HepG2 (cell line): ENCODE measurements around the gene RHBDL1. TPM values are rescaled to one million over a fixed set of nuclear protein-coding genes. Genes with fewer than 3 reads are reported as not detected.

Experiments used
- ATAC-seq: fragments of 200-7000 bp; cut with Tn5 transposase; 3 replicates; pipeline ENCODE4 v1.9.1; 2020; ENCODE audit warnings: mild to moderate bottlenecking, moderate library complexity
- BruUV-seq: library from RNA; stranded (reverse); fragments of 400-500 nt; replicated peaks from 2 replicates; lab custom pipeline; 2021; lab: Mats Ljungman, UMichigan
- CTCF ChIA-PET: fragments of 300-600 bp; formaldehyde crosslinking; extraction: SDS; loops from one replicate; lab custom pipeline; 2021; ENCODE audit warnings: low total read pairs, inconsistent platforms, low intra/inter-chr PET ratio; lab: Yijun Ruan, JAX
- POLR2A ChIA-PET: fragments of 350-600 bp; sonication (Branson Sonifier 250); formaldehyde crosslinking; loops from one replicate; lab custom pipeline; 2020; ENCODE audit warnings: antibody characterized with exemption, inconsistent platforms; lab: Yijun Ruan, JAX
- DNase-seq: peaks from one replicate; pipeline ENCODE4 v3.0.0-alpha.2; 2015; ENCODE audit warnings: low spot score
- FAIRE-seq: peaks from 3 replicates; lab custom pipeline; 2011; peaks lifted over from hg19 to GRCh38; lab: Jason Lieb, UNC
- H2AFZ ChIP-seq: one replicate; pipeline ENCODE4 v1.6.1; 2011; ENCODE audit warnings: low read length, inconsistent platforms
- H3K27ac ChIP-seq: fragments of 300-600 bp; 3 replicates; pipeline ENCODE4 v1.8.0; 2011; ENCODE audit warnings: mixed run types, mild to moderate bottlenecking, mixed read lengths, low read length, inconsistent platforms; ENCODE audit not compliant: insufficient read depth; ENCODE audit errors: extremely low read length
- H3K27me3 ChIP-seq, 2 experiments: fragments of 200-600 bp in 1 of 2; 2 replicates in 1 of 2; 3 replicates in 1 of 2; pipeline versions ENCODE4 v1.6.0 to v1.8.0; 2011; ENCODE audit warnings: low read length in 2 of 2, mild to moderate bottlenecking in 2 of 2, moderate library complexity in 2 of 2, inconsistent platforms in 1 of 2; ENCODE audit not compliant: insufficient read depth in 2 of 2, control insufficient read depth in 1 of 2
- H3K36me3 ChIP-seq, 2 experiments: fragments of 200-600 bp in 1 of 2; replicated peaks in 1 of 2; 2 replicates in 1 of 2; 3 replicates in 1 of 2; pipeline versions ENCODE4 v1.5.1 to v1.8.0; 2011; ENCODE audit warnings: low read length in 2 of 2, inconsistent platforms in 1 of 2; ENCODE audit not compliant: insufficient read depth in 2 of 2, control insufficient read depth in 1 of 2
- H3K4me1 ChIP-seq: 2 replicates; pipeline ENCODE4 v1.5.1; 2012; ENCODE audit warnings: low read length, inconsistent platforms; ENCODE audit not compliant: insufficient read depth
- H3K4me2 ChIP-seq: 2 replicates; pipeline ENCODE4 v1.6.0; 2011; ENCODE audit warnings: low read depth, low read length, inconsistent platforms
- H3K4me3 ChIP-seq, 3 experiments: fragments of 200-600 bp in 1 of 3; sonication (generic), shearing (Covaris generic) in 1 of 3; replicated peaks in 1 of 3; 2 replicates each; pipeline ENCODE4 v1.5.1; 2011 to 2016; ENCODE audit warnings: low read length in 3 of 3, inconsistent platforms in 2 of 3, low read depth in 2 of 3, mild to moderate bottlenecking in 2 of 3, control low read depth in 1 of 3, mixed read lengths in 1 of 3; ENCODE audit not compliant: insufficient read depth in 1 of 3
- H3K79me2 ChIP-seq: one replicate; pipeline ENCODE4 v1.6.1; 2011; ENCODE audit warnings: low read length, inconsistent platforms; ENCODE audit not compliant: insufficient read depth
- H3K9ac ChIP-seq: 2 replicates; pipeline ENCODE4 v1.6.0; 2011; ENCODE audit warnings: mild to moderate bottlenecking, low read depth, low read length, inconsistent platforms; ENCODE audit not compliant: insufficient read depth
- H3K9me3 ChIP-seq: 2 replicates; pipeline ENCODE4 v1.5.1; 2012; ENCODE audit warnings: mild to moderate bottlenecking, low read length
- H4K20me1 ChIP-seq: 2 replicates; pipeline ENCODE4 v1.6.0; 2011; ENCODE audit warnings: inconsistent platforms, mild to moderate bottlenecking, low read length, moderate library complexity; ENCODE audit not compliant: insufficient read depth
- FIP1L1 ChIP-seq: fragments of 200-400 bp; formaldehyde crosslinking; IDR thresholded peaks from 2 replicates; pipeline ENCODE4 v1.6.1; 2018; ENCODE audit warnings: low read depth, mild to moderate bottlenecking, low read length, moderate library complexity, borderline replicate concordance; ENCODE audit not compliant: insufficient read depth
- GATAD2A ChIP-seq: IDR thresholded peaks from 2 replicates; pipeline ENCODE4 v1.6.1; 2016
- HIC2 ChIP-seq: sonication (generic); formaldehyde crosslinking; IDR thresholded peaks from 2 replicates; pipeline ENCODE4 v1.9.0; 2022; ENCODE audit warnings: low read depth, missing genetic modification reagents
- LCORL ChIP-seq, 2 experiments: fragments of 450-650 bp in 1 of 2; sonication (generic) in 1 of 2; formaldehyde crosslinking in 1 of 2; IDR thresholded peaks; 2 replicates each; pipeline versions ENCODE4 v1.5.0 to v1.6.1; 2017 to 2020; ENCODE audit warnings: antibody characterized with exemption in 1 of 2, missing genetic modification reagents in 1 of 2
- MED1 ChIP-seq: sonication (generic); formaldehyde crosslinking; IDR thresholded peaks from 2 replicates; pipeline ENCODE4 v1.4.0; 2020; ENCODE audit warnings: missing genetic modification reagents
- NCOA2 ChIP-seq: sonication (generic); formaldehyde crosslinking; IDR thresholded peaks from 2 replicates; pipeline ENCODE4 v1.8.0; 2022; ENCODE audit warnings: inconsistent platforms
- RXRA ChIP-seq: sonication (generic); formaldehyde crosslinking; IDR thresholded peaks from 2 replicates; pipeline ENCODE4 v1.5.1; 2020; ENCODE audit warnings: missing genetic modification reagents
- SOX6 ChIP-seq, 2 experiments: fragments of 450-650 bp in 1 of 2; sonication (generic) in 1 of 2; formaldehyde crosslinking in 1 of 2; IDR thresholded peaks; 2 replicates each; pipeline versions ENCODE4 v1.4.0 to v1.6.1; 2017 to 2020; ENCODE audit warnings: antibody characterized with exemption in 1 of 2, mild to moderate bottlenecking in 1 of 2, missing genetic modification reagents in 1 of 2
- TEAD3 ChIP-seq: optimal IDR thresholded peaks from 2 replicates; pipeline ENCODE3; 2016; ENCODE audit warnings: borderline replicate concordance
- TFAP4 ChIP-seq: sonication (generic); IDR thresholded peaks from 2 replicates; pipeline ENCODE4 v1.6.1; 2016; ENCODE audit warnings: low read depth, borderline replicate concordance
- YEATS2 ChIP-seq: sonication (generic); formaldehyde crosslinking; IDR thresholded peaks from 2 replicates; pipeline ENCODE4 v1.4.0; 2020; ENCODE audit warnings: missing genetic modification reagents, borderline replicate concordance
- ZNF460 ChIP-seq: sonication (generic); formaldehyde crosslinking; IDR thresholded peaks from 2 replicates; pipeline ENCODE4 v1.5.1; 2020; ENCODE audit warnings: missing genetic modification reagents, mild to moderate bottlenecking, borderline replicate concordance
- WGBS: methylation state at CpG from one replicate; pipeline ENCODE4 v1.1.6; 2017; ENCODE audit warnings: low lambda C conversion rate; 5-methylcytosine and 5-hydroxymethylcytosine counted together
- in situ Hi-C: cut with HindIII; loops from 2 replicates; pipeline ENCODE4 v1.10.0; 2017; ENCODE audit warnings: low pct_unique_long_range_greater_than_20kb; ENCODE audit not compliant: extremely low pct_ligation_motif_present
- intact Hi-C: fragments of 100-400 bp; cut with micrococcal nuclease; formaldehyde crosslinking; loops from one replicate; pipeline ENCODE4 v1.10.0; 2022; ENCODE audit not compliant: unreplicated experiment
- polyA plus RNA-seq, 8 experiments: library from polyadenylated mRNA; depleted of rRNA in 3 of 8; stranded (reverse) in 7 of 8; unstranded in 1 of 8; fragments of >200 nt; fragmentation: Illumina TruSeq in 4 of 8; extraction: Trizol in 4 of 8; gene quantifications; 2 replicates each; pipeline versions ENCODE4 v1.2.1 to v1.2.3, GENCODE V29; 2011 to 2016; ENCODE audit warnings: low read depth in 4 of 8, missing spikeins in 1 of 8, mixed read lengths in 1 of 8; ENCODE audit not compliant: insufficient read depth in 1 of 8
- total RNA-seq, 5 experiments: library from RNA; depleted of rRNA; stranded (reverse); fragments of >200 nt; fragmentation: Illumina TruSeq; extraction: Trizol; gene quantifications; 2 replicates each; pipeline ENCODE4 v1.2.3, GENCODE V29; 2016; ENCODE audit warnings: low read depth in 1 of 5
- TF ChIP-seq, protein P1 (sequence below): sonication (generic); formaldehyde crosslinking; IDR thresholded peaks from 2 replicates; pipeline ENCODE4 v1.4.0; 2020; ENCODE audit warnings: missing genetic modification reagents, mild to moderate bottlenecking, borderline replicate concordance
- TF ChIP-seq, protein P2 (sequence below): sonication (generic); formaldehyde crosslinking; IDR thresholded peaks from 2 replicates; pipeline ENCODE4 v1.8.0; 2022; ENCODE audit warnings: low read depth, missing genetic modification reagents
- TF ChIP-seq, protein P3 (sequence below): sonication (generic); formaldehyde crosslinking; IDR thresholded peaks from 2 replicates; pipeline ENCODE4 v1.5.0; 2020; ENCODE audit warnings: mild to moderate bottlenecking, missing genetic modification reagents, borderline replicate concordance

RHBDL1 gene
- total and polyA plus RNA-seq, 2 of the 13 experiments (the other 11 are each of a cell fraction or from before 2014, with no cell fraction given) = 1.8 to 3.8 TPM

GRCh38 chr16:654034-654433 is 21.4 kb upstream of the RHBDL1 start:
- DNase-seq = peak; percentile 45
- H3K4me3 ChIP-seq = no peak overlapping the region
- no peak for ATAC-seq
- no peaks in the 10 kb centered on the region for H4K20me1 ChIP-seq
- in situ Hi-C loops (no loop called here), intact Hi-C loops (no loop called here)
- H3K4me2 ChIP-seq = 0 out of 2 replicates have a peak overlapping the region, but pooled peaks have one; percentile 19
- ChIA-PET CTCF (no interaction called here), POLR2A (interaction anchor here (0.6 to 1.1 kb wide), 2 partner anchors 13 to 25 kb away, joined by 3 to 4 read pairs; partner anchors contain the start of gene RHOT2)
- BruUV-seq = no TSS peak
- no peaks in the 10 kb centered on the region for H3K9me3 ChIP-seq
- no peaks in the 10 kb centered on the region for H3K27me3 ChIP-seq
- peaks cover 2 to 3% of the 10 kb centered on the region in 2 experiments; a peak in 1 of 5 replicates for H3K36me3 ChIP-seq
- H3K79me2 ChIP-seq = peaks cover 4% of the 10 kb centered on the region
- FAIRE-seq = peak; percentile 37
- H3K27ac ChIP-seq = peak overlapping the region; percentile 58
- 53% methylated on average over 12 of the region's 12 CpGs for WGBS
- H2AFZ ChIP-seq = no peak overlapping the region
- H3K4me1 ChIP-seq = peaks cover 38% of the 10 kb centered on the region
- H3K9ac ChIP-seq = no peak overlapping the region
- TF ChIP-seq, protein P1, sequence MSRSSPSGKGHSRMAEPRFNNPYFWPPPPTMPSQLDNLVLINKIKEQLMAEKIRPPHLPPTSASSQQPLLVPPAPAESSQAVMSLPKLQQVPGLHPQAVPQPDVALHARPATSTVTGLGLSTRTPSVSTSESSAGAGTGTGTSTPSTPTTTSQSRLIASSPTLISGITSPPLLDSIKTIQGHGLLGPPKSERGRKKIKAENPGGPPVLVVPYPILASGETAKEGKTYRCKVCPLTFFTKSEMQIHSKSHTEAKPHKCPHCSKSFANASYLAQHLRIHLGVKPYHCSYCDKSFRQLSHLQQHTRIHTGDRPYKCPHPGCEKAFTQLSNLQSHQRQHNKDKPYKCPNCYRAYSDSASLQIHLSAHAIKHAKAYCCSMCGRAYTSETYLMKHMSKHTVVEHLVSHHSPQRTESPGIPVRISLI (CRISPR knock-in tag) = peak; percentile 84
- TF ChIP-seq MED1 (CRISPR knock-in tag) (peak; percentile 44), GATAD2A (CRISPR knock-in tag) (peak; percentile 44; the same call in 1 of the 2 replicates), NCOA2 (CRISPR knock-in tag) (peak; percentile 32; the same call in 1 of the 2 replicates), RXRA (peak; percentile 60; the same call in 1 of the 2 replicates), SOX6 (IDR thresholded peaks at IDR 0.05) (no peak), SOX6 (CRISPR knock-in tag; IDR thresholded peaks at IDR 0.05) (0 out of 2 replicates have a peak, but pooled peaks have one; percentile 28), TEAD3 (CRISPR knock-in tag) (peak; percentile 93), HIC2 (peak; percentile 32; the same call in 1 of the 2 replicates), ZNF460 (CRISPR knock-in tag) (peak; percentile 91), YEATS2 (CRISPR knock-in tag) (peak; percentile 19; the same call in 1 of the 2 replicates), LCORL (IDR thresholded peaks at IDR 0.05) (no peak), LCORL (CRISPR knock-in tag; IDR thresholded peaks at IDR 0.05) (0 out of 2 replicates have a peak, but pooled peaks have one; percentile 44), TFAP4 (peak; percentile 83), FIP1L1 (no peak)
- TF ChIP-seq, protein P2, sequence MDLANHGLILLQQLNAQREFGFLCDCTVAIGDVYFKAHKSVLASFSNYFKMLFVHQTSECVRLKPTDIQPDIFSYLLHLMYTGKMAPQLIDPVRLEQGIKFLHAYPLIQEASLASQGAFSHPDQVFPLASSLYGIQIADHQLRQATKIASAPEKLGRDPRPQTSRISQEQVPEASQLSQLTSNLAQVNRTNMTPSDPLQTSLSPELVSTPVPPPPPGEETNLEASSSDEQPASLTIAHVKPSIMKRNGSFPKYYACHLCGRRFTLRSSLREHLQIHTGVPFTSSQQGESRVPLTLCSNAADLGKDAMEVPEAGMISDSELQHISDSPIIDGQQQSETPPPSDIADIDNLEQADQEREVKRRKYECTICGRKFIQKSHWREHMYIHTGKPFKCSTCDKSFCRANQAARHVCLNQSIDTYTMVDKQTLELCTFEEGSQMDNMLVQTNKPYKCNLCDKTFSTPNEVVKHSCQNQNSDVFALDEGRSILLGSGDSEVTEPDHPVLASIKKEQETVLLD (CRISPR knock-in tag) = no peak
- TF ChIP-seq, protein P3, sequence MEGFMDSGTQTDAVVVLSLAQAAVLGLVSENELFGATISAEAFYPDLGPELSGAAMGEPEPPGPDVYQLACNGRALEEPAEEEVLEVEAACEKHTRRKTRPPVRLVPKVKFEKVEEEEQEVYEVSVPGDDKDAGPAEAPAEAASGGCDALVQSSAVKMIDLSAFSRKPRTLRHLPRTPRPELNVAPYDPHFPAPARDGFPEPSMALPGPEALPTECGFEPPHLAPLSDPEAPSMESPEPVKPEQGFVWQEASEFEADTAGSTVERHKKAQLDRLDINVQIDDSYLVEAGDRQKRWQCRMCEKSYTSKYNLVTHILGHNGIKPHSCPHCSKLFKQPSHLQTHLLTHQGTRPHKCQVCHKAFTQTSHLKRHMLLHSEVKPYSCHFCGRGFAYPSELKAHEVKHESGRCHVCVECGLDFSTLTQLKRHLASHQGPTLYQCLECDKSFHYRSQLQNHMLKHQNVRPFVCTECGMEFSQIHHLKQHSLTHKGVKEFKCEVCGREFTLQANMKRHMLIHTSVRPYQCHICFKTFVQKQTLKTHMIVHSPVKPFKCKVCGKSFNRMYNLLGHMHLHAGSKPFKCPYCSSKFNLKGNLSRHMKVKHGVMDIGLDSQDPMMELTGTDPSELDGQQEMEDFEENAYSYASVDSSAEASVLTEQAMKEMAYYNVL (CRISPR knock-in tag) = no peak
